HUES64 (cell line): ENCODE results near the gene BDP1.
"Not testable (repeated sequence)": the region's sequence is repeated elsewhere in the genome, so short reads cannot be mapped to it uniquely, and the experiment has no call there.

Experiments used
- H3K27ac ChIP-seq: 2 replicates; pipeline ENCODE4 v1.7.0; 2013; ENCODE audit warnings: low read depth, low read length, inconsistent platforms
- H3K27me3 ChIP-seq: 2 replicates; pipeline ENCODE4 v1.6.1; 2013; ENCODE audit warnings: mild to moderate bottlenecking, low read length; ENCODE audit not compliant: insufficient read depth
- H3K36me3 ChIP-seq: 2 replicates; pipeline ENCODE4 v1.6.1; 2013; ENCODE audit warnings: mild to moderate bottlenecking, low read length; ENCODE audit not compliant: insufficient read depth
- H3K4me1 ChIP-seq: 2 replicates; pipeline ENCODE4 v1.6.1; 2013; ENCODE audit warnings: mild to moderate bottlenecking, low read length, moderate library complexity; ENCODE audit not compliant: insufficient read depth
- H3K4me3 ChIP-seq: 2 replicates; pipeline ENCODE4 v1.5.1; 2013; ENCODE audit warnings: mild to moderate bottlenecking, low read length, moderate library complexity
- H3K9ac ChIP-seq: 2 replicates; pipeline ENCODE4 v1.6.1; 2013; ENCODE audit warnings: mild to moderate bottlenecking, low read depth, low read length
- H3K9me3 ChIP-seq: 2 replicates; pipeline ENCODE4 v1.6.1; 2013; ENCODE audit warnings: low read depth, low read length; ENCODE audit not compliant: insufficient read depth
- WGBS: fragments of 150-250, 120-280 bp; methylation state at CpG from one replicate; pipeline ENCODE4 v1.1.7; 2013; ENCODE audit warnings: missing lambda C conversion rate; 5-methylcytosine and 5-hydroxymethylcytosine counted together

BDP1 gene

DNA sequence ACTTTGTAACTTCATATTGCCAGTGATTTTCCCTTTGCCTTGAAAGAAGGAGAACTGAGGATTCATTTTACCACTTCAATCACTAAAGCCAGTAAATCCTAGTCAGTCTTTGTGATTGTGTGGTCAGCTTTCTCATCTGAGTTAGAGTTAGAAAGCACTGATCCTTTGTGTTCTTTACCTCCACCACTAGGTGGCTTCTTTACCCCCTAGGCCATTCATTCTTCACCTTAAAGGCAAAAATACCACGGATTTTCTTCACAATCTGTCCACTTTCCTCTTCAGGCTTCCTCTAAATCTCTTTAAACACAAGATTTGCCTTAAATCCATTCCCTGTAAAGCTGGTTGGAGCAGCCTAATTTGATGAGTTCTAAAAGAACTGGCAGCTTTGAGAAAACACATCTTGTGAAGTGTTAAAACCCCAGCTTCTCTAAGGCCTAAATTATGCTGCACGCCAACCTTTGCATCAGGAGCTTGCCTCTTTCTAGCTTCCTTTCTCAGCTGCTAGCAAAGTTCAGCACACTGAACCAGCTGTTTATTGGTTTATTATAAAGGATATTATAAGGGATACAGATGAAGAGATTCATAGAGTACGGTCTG lies 20.4 kb downstream of the BDP1 start:
- no peaks in the 10 kb centered on the region for H3K9me3 ChIP-seq
- H3K27ac ChIP-seq = peak overlapping the region; percentile 10; the same call in 1 of the 2 replicates
- H3K4me3 ChIP-seq = no peak overlapping the region
- 76% methylated on average over 3 of the region's 3 CpGs for WGBS
- H3K36me3 ChIP-seq = peaks cover 54% of the 10 kb centered on the region
- no peak overlapping the region for H3K9ac ChIP-seq
- H3K27me3 ChIP-seq = no peaks in the 10 kb centered on the region
- no peaks in the 10 kb centered on the region for H3K4me1 ChIP-seq

DNA sequence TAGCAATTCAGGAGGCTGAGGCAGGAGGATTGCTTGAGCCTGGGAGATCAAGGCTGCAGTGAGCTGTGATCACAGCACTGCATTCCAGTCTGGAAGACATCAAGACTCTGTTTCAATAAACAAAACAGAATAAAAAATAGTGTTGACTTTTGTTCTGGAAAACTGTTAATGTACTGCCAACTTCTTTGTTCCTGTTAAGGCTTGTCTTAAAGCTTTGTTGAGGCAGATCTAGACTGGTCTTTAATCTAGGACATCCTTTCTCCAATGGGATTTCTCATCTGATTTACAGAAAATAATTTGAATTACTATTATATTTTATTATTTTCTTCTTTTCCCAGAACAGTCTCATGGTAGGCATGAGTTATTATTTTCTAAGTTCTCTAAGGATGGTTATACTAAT lies 26.0 kb downstream of the BDP1 start:
- no peak overlapping the region for H3K9ac ChIP-seq
- H3K9me3 ChIP-seq = no peaks in the 10 kb centered on the region

DNA sequence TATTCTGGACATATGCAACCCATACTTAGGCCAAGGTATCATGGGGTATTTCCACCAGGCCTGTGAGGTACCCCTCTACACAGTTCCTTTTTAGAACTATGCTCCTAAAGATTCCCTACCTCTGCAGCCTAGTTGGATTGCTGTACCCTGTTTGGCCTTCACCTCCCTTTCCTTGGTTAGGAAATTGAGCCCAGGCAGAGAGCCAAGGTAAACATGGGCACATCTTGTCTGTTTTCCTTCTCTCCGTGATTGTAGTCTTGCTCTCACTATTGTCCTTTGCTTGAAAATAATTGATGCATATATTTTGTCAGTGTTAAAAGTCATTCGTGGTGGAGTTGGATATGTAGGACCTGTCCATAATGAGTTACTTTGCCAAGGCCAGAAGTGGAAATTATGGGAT lies 26.7 kb downstream of the BDP1 start:
- H3K9ac ChIP-seq = no peak overlapping the region
- no peaks in the 10 kb centered on the region for H3K4me1 ChIP-seq
- WGBS = 95% methylated on average over 2 of the region's 2 CpGs
- H3K27ac ChIP-seq = no peak overlapping the region
- no peaks in the 10 kb centered on the region for H3K9me3 ChIP-seq
- H3K27me3 ChIP-seq = no peaks in the 10 kb centered on the region
- peaks cover 84% of the 10 kb centered on the region for H3K36me3 ChIP-seq
- no peak overlapping the region for H3K4me3 ChIP-seq

More for the DNA sequence above, 26.0 kb downstream of the BDP1 start:
- H3K4me3 ChIP-seq = no peak overlapping the region
- H3K27ac ChIP-seq = no peak overlapping the region
- no peaks in the 10 kb centered on the region for H3K4me1 ChIP-seq
- no peaks in the 10 kb centered on the region for H3K27me3 ChIP-seq
- peaks cover 81% of the 10 kb centered on the region for H3K36me3 ChIP-seq

DNA sequence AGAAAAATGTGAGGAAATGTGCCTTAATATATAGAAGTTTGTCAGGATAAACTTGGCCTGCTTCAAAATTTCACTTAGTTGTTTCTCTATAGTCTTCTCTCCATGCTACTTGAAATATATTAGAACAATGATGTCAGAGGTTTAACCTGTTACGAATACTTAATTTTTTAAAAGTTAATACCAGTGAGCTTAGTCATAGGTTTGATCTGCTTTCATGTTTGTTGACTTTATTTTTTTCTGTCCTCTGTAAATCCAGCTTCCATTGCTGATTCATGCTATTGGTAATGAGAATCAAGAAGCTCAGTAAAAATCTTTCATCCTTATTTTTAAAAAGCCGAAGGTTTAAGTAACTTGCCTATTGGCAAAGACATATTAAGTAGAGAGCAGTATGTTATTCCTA lies 27.9 kb downstream of the BDP1 start:
- H3K9ac ChIP-seq = no peak overlapping the region
- no peaks in the 10 kb centered on the region for H3K4me1 ChIP-seq
- no peaks in the 10 kb centered on the region for H3K27me3 ChIP-seq
- no peak overlapping the region for H3K4me3 ChIP-seq
- peaks cover 84% of the 10 kb centered on the region for H3K36me3 ChIP-seq
- H3K9me3 ChIP-seq = no peaks in the 10 kb centered on the region
- WGBS = 88% methylated on average over 1 of the region's 2 CpGs
- H3K27ac ChIP-seq = no peak overlapping the region

DNA sequence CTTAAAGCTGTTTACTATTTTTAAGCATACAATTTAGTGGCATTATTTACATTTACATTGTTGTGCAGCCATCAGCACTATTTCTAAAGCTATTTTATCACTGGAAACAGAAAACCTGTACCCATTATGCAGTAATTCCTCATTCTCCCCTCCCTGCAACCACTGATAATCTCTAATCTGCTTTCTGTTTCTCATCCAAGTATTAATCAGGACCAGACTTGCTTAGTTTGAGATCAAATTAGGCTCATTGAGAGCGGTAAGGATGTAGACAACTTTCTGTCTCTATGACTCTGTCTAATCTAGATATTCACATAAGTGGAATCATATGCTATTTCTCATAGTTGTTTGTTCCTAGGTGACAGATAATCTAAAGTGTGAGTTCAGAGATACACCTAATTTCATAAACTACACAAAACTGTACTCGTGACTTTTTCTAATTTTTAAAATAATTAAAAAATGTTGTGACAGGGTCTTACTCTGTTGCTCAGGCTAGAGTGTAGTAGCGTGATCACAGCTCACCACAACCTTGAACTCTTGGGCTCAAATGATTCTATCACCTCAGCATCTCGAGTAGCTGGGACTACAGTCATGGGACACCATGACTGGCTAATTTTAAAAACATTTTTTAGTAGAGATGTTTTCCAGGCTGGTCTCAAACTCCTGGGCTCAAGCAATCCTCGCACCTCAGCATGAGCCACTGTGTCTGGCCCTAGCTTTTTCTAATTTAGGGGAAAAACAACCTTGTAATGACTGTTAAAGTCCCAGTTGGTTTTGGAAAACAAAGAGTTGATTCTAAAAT lies 37.6 kb downstream of the BDP1 start:
- WGBS = 95% methylated on average over 4 of the region's 5 CpGs
- peaks cover 93% of the 10 kb centered on the region for H3K36me3 ChIP-seq
- H3K9ac ChIP-seq = no peak overlapping the region
- no peaks in the 10 kb centered on the region for H3K4me1 ChIP-seq
- H3K27me3 ChIP-seq = no peaks in the 10 kb centered on the region
- no peaks in the 10 kb centered on the region for H3K9me3 ChIP-seq
- H3K4me3 ChIP-seq = no peak overlapping the region
- no peak overlapping the region for H3K27ac ChIP-seq

DNA sequence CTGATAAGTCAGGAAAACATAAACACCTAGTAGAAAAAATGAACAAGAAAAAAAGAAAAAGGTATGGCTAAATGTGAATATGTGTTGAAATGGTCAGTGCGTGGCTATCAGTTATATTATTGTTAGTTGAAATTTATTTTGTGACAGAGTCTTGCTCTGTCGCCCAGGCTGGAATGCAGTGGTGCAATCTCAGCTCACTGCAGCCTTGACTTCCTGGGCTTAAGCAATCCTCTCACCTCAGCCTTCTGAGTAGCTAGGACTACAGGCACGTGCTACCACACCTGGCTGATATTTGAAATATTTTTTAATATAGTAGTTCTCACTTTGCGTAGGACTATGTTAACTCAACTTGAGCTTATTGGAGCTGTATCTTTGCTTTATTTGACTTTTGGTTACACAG lies 38.8 kb downstream of the BDP1 start:
- H3K4me3 ChIP-seq, H3K9ac ChIP-seq, H3K4me1 ChIP-seq, H3K27ac ChIP-seq, H3K9me3 ChIP-seq, H3K27me3 ChIP-seq: not testable (repeated sequence)
- peaks cover 93% of the 10 kb centered on the region for H3K36me3 ChIP-seq
- 90% methylated on average over 3 of the region's 4 CpGs for WGBS

DNA sequence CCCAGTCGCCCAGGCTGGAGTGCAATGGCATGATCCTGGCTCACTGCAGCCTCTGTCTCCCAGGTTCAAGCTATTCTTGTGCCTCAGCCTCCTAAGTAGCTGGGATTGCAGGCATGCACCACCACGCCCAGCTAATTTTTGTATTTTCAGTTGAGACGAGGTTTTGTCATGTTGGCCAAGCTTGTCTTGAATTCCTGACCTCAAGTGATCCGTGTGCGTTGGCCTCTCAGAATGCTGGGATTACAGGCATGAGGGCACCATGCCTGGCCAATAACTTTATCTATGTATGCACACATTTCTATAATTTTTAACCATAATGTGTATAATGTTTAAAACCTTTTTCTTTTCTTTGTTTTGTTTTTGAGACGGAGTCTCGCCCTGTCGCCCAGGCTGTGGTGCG lies 43.3 kb downstream of the BDP1 start:
- H3K36me3 ChIP-seq = peaks cover 93% of the 10 kb centered on the region
- 97% methylated on average over 9 of the region's 9 CpGs for WGBS
- not testable (repeated sequence) for H3K4me3 ChIP-seq

DNA sequence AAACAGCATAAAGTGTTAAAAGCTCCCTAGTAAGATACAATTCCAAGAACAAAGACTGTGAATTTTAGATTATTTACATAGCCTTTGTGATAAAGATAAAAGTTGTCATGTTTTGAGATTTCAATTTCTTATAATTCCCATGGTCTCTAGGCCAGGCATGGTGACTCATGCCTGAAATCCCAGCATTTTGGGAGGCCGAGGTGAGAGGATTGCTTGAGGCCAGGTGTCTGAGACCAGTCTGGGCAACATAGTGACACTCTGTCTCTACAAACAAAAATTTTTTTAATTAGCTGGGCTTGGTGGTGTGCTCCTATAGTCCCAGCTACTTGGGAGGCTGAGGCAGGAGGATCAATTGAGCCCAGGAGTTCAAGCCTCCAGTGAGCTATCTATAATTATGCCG lies 48.1 kb downstream of the BDP1 start:
- 97% methylated on average over 2 of the region's 2 CpGs for WGBS
- Histone ChIP-seq H3K27ac (no peak overlapping the region), H3K9ac (no peak overlapping the region), H3K4me1 (no peaks in the 10 kb centered on the region), H3K27me3 (no peaks in the 10 kb centered on the region), H3K36me3 (peaks cover 97% of the 10 kb centered on the region), H3K4me3 (no peak overlapping the region), H3K9me3 (no peaks in the 10 kb centered on the region)

More for the DNA sequence above, 43.3 kb downstream of the BDP1 start:
- not testable (repeated sequence) for H3K27me3 ChIP-seq, H3K9me3 ChIP-seq, H3K9ac ChIP-seq, H3K4me1 ChIP-seq, H3K27ac ChIP-seq

DNA sequence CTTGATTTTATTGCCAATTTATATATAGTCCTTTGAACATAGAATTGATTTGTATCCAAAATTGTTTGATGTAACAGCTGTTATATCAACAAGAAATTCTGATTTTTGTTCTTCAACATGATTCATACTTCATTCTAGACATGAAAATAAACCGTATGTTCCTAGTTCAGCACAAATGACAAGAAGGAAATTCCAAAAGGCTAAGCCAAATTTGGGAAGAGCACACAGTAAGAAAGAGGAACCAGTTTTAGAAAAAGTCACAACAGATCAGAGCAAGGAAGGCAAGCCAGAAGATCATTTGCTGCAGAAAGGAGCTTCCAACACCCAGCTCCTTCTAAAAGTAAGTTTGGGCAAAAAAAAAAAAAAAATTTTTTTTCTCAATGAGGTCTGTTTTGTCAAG lies 66.7 kb downstream of the BDP1 start:
- Histone ChIP-seq H3K9me3 (no peaks in the 10 kb centered on the region), H3K27me3 (no peaks in the 10 kb centered on the region), H3K9ac (no peak overlapping the region), H3K27ac (no peak overlapping the region), H3K4me1 (no peaks in the 10 kb centered on the region), H3K4me3 (no peak overlapping the region), H3K36me3 (peaks cover 76% of the 10 kb centered on the region)
- WGBS = 95% methylated on average over 1 of the region's 1 CpG

DNA sequence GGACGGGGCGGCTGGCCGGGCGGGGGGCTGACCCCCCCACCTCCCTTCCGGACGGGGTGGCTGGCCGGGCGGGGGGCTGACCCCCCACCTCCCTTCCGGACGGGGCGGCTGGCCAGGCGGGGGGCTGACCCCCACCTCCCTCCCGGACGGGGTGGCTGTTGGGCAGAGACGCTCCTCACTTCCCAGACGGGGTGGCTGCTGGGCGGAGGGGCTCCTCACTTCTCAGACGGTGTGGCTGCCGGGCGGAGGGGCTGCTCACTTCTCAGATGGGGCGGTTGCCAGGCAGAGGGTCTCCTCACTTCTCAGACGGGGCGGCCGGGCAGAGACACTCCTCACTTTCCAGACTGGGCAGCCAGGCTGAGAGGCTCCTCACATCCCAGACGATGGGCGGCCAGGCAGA lies 70.2 kb downstream of the BDP1 start:
- not testable (repeated sequence) for H3K27ac ChIP-seq, H3K9ac ChIP-seq, H3K27me3 ChIP-seq, H3K4me3 ChIP-seq, H3K9me3 ChIP-seq, H3K4me1 ChIP-seq
- WGBS = 95% methylated on average over 26 of the region's 26 CpGs
- H3K36me3 ChIP-seq = peaks cover 58% of the 10 kb centered on the region

DNA sequence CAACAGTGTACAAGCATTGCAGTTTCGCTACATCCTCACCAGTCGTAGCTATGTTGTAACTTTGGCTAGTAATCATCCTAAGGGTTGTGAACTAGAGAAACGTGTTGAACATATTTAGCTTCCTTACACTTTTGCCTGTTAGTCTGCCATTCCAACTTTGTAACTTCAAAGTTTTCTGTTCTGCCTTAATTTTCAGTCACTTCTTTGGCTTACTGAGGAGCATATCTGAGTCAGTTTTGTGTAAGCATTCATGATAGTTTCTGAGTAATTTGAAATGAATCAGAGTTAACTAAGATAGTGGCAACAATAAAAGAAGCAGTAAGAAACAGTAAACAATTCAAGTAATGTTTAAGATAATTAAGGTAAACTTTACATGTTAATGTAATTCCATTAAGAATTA lies 72.8 kb downstream of the BDP1 start:
- Histone ChIP-seq H3K27me3 (no peaks in the 10 kb centered on the region), H3K9ac (no peak overlapping the region), H3K4me3 (no peak overlapping the region), H3K27ac (no peak overlapping the region), H3K4me1 (no peaks in the 10 kb centered on the region), H3K9me3 (no peaks in the 10 kb centered on the region), H3K36me3 (peaks cover 52% of the 10 kb centered on the region)
- WGBS = 97% methylated on average over 3 of the region's 3 CpGs
